ENCODE results near the gene ACACB. TPM values are rescaled to one million over a fixed set of nuclear protein-coding genes. Genes with fewer than 3 reads are reported as not detected.

ACACB gene
- 8.7 and 10.5 TPM in 2 replicates for total RNA-seq
- 5.5 TPM for polyA plus RNA-seq (2012)

GRCh38 chr12:109115758-109116610, at the start of gene ACACB:
Gene ACACB, plus strand, starts transcription at chr12:109116587. Its CDS starts 22,819 bp downstream, at chr12:109139406.
- no peak for DNase-seq (ENCODE audit: low read depth)

GRCh38 chr12:109069307-109070271, 46.8 kb upstream of the ACACB start:
- no peak for DNase-seq (ENCODE audit: low read depth)

GRCh38 chr12:109074866-109075265, 41.5 kb upstream of the ACACB start:
- DNase-seq (ENCODE audit: low read depth), result no peak

GRCh38 chr12:109082751-109083150, 33.6 kb upstream of the ACACB start:
- DNase-seq (ENCODE audit: low read depth), result no peak

GRCh38 chr12:109084425-109084824, 32.0 kb upstream of the ACACB start:
- no peak for DNase-seq (ENCODE audit: low read depth)

GRCh38 chr12:109085590-109085989, 30.8 kb upstream of the ACACB start:
- DNase-seq (ENCODE audit: low read depth), result no peak

- DNase-seq (ENCODE audit: low read depth), result no peak
Observed at GRCh38 chr12:109087250-109087649, 29.1 kb upstream of the ACACB start.

GRCh38 chr12:109088818-109089217, 27.6 kb upstream of the ACACB start:
- DNase-seq (ENCODE audit: low read depth), result no peak

- no peak for DNase-seq (ENCODE audit: low read depth)
Observed at GRCh38 chr12:109089683-109090082, 26.7 kb upstream of the ACACB start.

GRCh38 chr12:109092497-109093021, 23.8 kb upstream of the ACACB start:
- no peak for DNase-seq (ENCODE audit: low read depth)

GRCh38 chr12:109093022-109093918, 23.1 kb upstream of the ACACB start, which contains the start of gene ALKBH2:
Gene ALKBH2, minus strand, starts transcription at chr12:109093472. Its CDS starts 686 bp downstream, at chr12:109092786.
- peak; percentile 93 for DNase-seq (ENCODE audit: low read depth)

- DNase-seq (ENCODE audit: low read depth), result no peak
Observed at GRCh38 chr12:109097140-109097434, 19.3 kb upstream of the ACACB start.

- peak; percentile 97 for DNase-seq (ENCODE audit: low read depth)
Observed at GRCh38 chr12:109097435-109098182, 18.8 kb upstream of the ACACB start, which contains the start of gene UNG. Gene UNG, plus strand, starts transcription at chr12:109097597. Its CDS starts 83 bp downstream, at chr12:109097680.

GRCh38 chr12:109098183-109098604, 18.2 kb upstream of the ACACB start:
- peak; percentile 75 for DNase-seq (ENCODE audit: low read depth)

GRCh38 chr12:109098651-109099050, 17.7 kb upstream of the ACACB start:
- no peak for DNase-seq (ENCODE audit: low read depth)

GRCh38 chr12:109099431-109100020, 16.9 kb upstream of the ACACB start:
- no peak for DNase-seq (ENCODE audit: low read depth)

- no peak for DNase-seq (ENCODE audit: low read depth)
Observed at GRCh38 chr12:109100741-109101140, 15.6 kb upstream of the ACACB start.

GRCh38 chr12:109102491-109102890, 13.9 kb upstream of the ACACB start:
- no peak for DNase-seq (ENCODE audit: low read depth)

GRCh38 chr12:109105176-109105575, 11.2 kb upstream of the ACACB start:
- no peak for DNase-seq (ENCODE audit: low read depth)

Measured in myocyte (in vitro differentiated cells).